Measurements from ENCODE around the gene RBM47.

Gene RBM47

GRCh38 chr4:40623707-40624106 is 6.0 kb downstream of the RBM47 start:
- DNase-seq = no peak

- no peak for DNase-seq
Observed at GRCh38 chr4:40622913-40623312, 6.8 kb downstream of the RBM47 start.

GRCh38 chr4:40621592-40622512 is 7.8 kb downstream of the RBM47 start:
- no peak for DNase-seq

GRCh38 chr4:40621229-40621591 is 8.5 kb downstream of the RBM47 start:
- no peak for DNase-seq

GRCh38 chr4:40619600-40619999 is 10.1 kb downstream of the RBM47 start:
- no peak for DNase-seq

GRCh38 chr4:40617872-40618271 is 11.8 kb downstream of the RBM47 start:
- no peak for DNase-seq

GRCh38 chr4:40614031-40614430 is 15.6 kb downstream of the RBM47 start:
- no peak for DNase-seq

GRCh38 chr4:40613456-40613855 is 16.2 kb downstream of the RBM47 start:
- no peak for DNase-seq

GRCh38 chr4:40612831-40613230 is 16.8 kb downstream of the RBM47 start:
- no peak for DNase-seq

- DNase-seq = no peak
Observed at GRCh38 chr4:40612283-40612682, 17.4 kb downstream of the RBM47 start.

GRCh38 chr4:40608628-40609027 is 21.0 kb downstream of the RBM47 start:
- no peak for DNase-seq

GRCh38 chr4:40607221-40607620 is 22.4 kb downstream of the RBM47 start:
- no peak for DNase-seq

GRCh38 chr4:40606239-40606767 is 23.4 kb downstream of the RBM47 start:
- no peak for DNase-seq

- no peak for DNase-seq
Observed at GRCh38 chr4:40603281-40603680, 26.4 kb downstream of the RBM47 start.

- no peak for DNase-seq
Observed at GRCh38 chr4:40601641-40602040, 28.0 kb downstream of the RBM47 start.

GRCh38 chr4:40600850-40601249 is 28.8 kb downstream of the RBM47 start:
- no peak for DNase-seq

GRCh38 chr4:40599431-40599830 is 30.2 kb downstream of the RBM47 start:
- DNase-seq = no peak

GRCh38 chr4:40596522-40596921 is 33.1 kb downstream of the RBM47 start:
- DNase-seq = no peak

- DNase-seq = no peak
Observed at GRCh38 chr4:40595981-40596380, 33.7 kb downstream of the RBM47 start.

- DNase-seq = no peak
Observed at GRCh38 chr4:40594261-40595178, 35.1 kb downstream of the RBM47 start.

- no peak for DNase-seq
Observed at GRCh38 chr4:40592034-40592433, 37.6 kb downstream of the RBM47 start.

- DNase-seq = no peak
Observed at GRCh38 chr4:40587826-40588225, 41.8 kb downstream of the RBM47 start.

- no peak for DNase-seq
Observed at GRCh38 chr4:40587351-40587750, 42.3 kb downstream of the RBM47 start.

- no peak for DNase-seq
Observed at GRCh38 chr4:40586729-40587128, 42.9 kb downstream of the RBM47 start.
